ENCODE results near the gene SLC13A1.
"Not testable (repeated sequence)": the region's sequence is repeated elsewhere in the genome, so short reads cannot be mapped to it uniquely, and the experiment has no call there.

Gene SLC13A1

DNA sequence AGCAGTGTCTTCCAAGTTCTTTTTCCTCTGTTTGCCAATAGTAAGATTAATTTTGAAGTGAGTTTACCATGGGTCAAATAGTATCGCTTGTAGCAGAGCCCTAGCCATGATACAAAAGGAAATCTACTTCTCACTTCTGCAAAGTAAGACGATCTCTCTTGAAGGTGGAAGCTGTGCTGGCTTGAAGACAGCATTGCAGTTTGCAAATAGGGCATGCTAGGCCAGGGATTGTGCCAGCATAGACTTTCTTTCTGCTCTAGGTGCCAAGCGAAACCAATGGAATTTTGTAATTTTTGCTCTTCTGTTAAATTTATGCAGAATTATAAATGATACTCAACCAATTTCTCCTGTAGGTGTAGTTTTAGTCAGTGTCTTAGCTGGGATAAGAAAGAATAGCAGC, 74.5 kb downstream of the SLC13A1 start:
- no peak for DNase-seq

GRCh38 chr7:123122916-123123315, 76.9 kb downstream of the SLC13A1 start:
- DNase-seq: no peak

GRCh38 chr7:123120286-123120685, 79.5 kb downstream of the SLC13A1 start:
- no peak for DNase-seq

DNA sequence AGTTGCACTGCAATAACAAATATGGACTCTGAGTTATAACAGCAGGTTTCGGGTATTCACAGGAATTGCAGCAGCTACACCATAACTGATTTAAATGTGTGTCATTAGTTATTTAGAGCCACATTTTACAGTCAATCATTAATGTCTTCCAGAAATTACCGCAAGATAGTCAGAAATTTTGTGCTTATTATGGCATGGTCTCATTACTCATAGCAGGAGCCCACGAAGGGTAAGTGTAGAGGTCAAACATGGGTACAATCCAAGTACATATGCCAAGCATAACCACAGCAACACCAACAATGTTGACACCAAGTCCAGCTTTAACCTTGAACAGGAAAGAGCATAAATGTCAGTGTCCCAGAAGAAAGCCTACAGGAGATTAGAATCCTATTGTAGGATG, 84.4 kb downstream of the SLC13A1 start:
- no peak for DNase-seq

- DNase-seq: no peak
Observed at GRCh38 chr7:123114288-123114687, 85.5 kb downstream of the SLC13A1 start.

DNA sequence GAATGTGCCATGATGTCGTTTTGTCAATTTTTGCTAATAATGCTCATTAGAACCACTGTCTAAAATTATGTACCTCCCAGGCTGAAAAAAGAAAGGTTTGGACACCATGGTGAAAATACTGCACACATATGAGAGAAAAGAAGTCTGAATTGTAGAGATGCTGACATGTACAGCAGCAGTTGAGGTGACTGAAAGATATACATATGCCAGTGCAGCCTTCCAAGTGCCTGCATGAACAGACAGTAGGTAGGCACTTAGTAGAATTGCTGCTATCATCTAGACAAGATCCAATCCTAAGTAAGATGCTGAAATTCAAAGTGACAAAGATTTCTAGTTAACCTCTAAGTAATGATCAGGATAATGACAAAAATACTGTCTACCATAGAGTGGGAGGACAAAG, 86.9 kb downstream of the SLC13A1 start:
- no peak for DNase-seq

DNA sequence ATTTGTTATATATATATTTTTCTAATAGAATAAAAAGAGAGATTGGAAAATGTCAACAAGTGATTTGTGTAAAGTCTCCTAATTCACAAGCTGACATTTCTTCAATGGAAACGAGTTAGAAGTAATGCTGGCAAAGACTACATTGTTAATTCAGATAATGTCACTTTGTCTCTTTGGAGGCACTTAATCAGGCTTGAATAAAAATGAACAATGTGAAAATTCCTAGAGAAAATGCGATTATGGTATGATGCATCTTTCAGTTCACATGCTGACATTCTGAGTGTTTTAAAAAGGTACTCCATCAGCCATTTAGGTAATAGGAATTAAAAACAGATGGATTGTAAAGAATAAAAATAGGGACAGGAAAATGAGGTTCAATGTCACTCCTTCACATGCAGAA, 100.1 kb downstream of the SLC13A1 start:
- DNase-seq: no peak

- DNase-seq: no peak
Observed at GRCh38 chr7:123096976-123097375, 102.8 kb downstream of the SLC13A1 start.

DNA sequence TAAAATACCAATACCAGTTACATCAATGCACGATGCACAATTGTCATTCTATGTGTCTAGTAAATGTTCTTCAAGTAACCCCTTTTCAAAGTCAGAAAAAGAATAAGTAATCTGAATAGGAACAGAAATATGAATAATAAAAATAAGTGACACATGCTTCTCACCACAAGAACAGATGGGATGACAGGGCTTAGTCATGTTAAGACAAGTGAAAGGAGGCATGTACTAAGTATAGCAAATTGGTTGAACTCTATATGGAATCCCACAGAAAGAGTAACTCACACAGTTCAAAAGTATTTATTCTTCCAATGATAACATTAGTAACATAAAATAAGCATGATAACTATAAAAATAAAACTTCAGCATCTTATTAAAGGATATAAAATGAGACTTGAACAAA, 103.3 kb downstream of the SLC13A1 start:
- no peak for DNase-seq

DNA sequence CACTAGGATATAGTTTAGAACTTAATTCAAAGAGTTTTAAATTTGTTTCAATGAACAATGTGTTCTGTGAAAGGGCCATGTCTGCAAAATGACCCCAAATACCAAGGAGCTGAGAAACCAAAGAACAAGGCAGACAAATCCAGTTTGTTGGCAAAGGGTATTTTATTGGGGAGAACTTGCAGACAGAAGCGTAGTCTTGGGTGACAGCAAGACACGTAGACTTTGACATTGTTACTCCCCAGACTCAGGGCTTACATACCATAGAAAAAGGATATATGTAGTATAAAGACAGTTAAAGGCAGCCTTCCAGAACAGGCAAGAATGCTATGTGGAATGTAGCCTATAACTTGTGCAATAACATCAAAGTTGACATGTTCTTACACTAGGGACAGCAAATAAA, 109.3 kb downstream of the SLC13A1 start:
- DNase-seq: no peak

GRCh38 chr7:123086910-123087309, 112.9 kb downstream of the SLC13A1 start:
- DNase-seq: not testable (repeated sequence)

GRCh38 chr7:123084861-123085260, 114.9 kb downstream of the SLC13A1 start:
- not testable (repeated sequence) for DNase-seq

- no peak for DNase-seq
Observed at GRCh38 chr7:123079021-123079420, 120.7 kb downstream of the SLC13A1 start.

- no peak for DNase-seq
Observed at GRCh38 chr7:123075838-123076467, 123.8 kb downstream of the SLC13A1 start.

DNA sequence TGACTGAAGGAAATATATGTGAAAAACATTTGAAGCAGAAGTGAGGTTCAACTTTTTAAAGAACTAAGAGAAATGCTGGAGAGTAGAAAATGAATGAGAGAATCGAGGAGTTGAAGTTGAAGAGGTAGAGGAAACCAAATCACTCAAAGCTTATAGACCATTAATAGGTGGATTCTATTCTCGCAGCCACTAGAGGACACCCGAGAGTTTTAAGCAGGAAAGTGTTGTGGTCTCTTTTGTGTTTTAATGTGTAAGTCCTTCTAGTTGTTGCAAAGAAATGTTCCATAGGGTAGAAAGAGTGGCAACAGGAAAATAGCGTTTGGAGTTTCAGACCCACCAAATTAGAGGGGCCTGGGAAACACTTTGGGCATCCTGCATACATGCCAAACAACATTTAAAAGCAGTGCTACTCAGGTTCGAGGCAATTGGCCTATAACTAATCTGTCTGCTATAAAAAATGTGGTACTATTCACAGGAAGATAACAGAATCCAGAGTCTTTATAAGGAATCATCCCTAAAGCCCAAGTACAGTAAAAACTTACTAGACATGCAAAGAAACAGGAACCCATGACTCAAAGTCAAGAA, 129.0 kb downstream of the SLC13A1 start:
- no peak for DNase-seq

DNA sequence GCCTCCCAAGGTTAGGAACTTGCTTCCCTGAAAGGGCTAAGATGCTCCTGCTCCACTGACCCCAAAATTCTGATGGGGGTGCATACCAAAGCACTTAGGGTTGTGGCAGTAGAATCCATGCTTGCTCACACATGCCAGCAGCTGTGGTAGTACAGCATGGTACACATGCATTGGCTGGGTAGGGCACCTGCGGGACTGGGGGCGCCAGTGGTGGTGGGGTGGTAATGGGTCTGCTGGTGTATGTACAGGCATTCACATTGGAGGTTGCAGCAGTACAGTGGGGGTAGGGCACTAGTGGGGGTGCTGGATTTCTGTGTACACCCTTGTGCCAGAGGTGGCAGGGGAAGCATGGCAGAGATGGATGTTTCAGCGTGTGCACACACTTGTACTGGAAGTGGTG, 132.0 kb downstream of the SLC13A1 start:
- no peak for DNase-seq

Measured in suppressor macrophage (primary cell).